ENCODE measurements around the gene HIVEP3. TPM values are rescaled to one million over a fixed set of nuclear protein-coding genes. Genes with fewer than 3 reads are reported as not detected.

The HIVEP3 gene
- polyA plus RNA-seq, 4 donors: 0.67 to 3.8 (median 1.8) TPM

DNA sequence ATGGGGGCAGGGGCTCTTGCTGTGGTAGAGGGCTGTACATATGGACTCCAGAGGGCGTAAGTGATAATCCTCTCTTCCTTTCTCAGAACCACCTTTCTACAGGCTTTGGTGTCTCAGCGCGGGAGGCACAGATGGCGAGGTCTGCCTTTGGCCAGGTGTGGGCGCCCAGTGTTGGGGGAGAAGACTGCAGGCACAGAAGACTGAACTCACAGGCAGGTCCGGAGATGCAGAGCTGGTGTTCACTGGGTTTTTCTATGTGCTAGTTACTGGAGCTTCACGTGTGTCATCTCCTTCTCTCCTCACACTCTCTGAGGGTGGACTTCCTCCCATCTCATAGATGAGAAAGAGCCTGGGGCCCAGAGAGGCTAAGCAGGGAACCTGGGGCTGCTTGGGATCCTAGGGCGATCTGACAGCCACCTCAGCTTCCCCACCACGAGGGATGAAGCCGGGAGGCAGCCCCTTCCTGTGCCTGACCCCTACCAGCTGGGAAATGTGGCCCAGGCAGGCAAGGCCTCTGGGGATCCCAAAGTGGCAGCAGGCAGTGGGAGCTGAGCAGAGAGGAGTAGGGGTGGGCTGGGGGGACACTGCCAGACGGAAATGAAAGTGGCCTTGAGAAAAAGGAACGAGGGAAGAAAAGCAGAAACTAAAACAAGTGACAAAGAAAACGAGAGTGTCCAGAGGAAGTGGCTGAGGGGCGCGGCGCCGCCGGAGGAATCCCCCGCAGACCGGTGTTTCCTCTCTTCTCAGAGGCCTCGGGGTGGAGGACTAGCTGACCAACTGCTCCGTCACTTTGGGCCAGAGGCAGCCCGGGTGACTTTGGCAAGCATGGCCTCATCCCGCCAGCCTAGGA lies 191.6 kb downstream of the HIVEP3 start:
- H3K9me3 ChIP-seq (ENCODE audit: control insufficient read depth in 2 of 2, insufficient read depth in 1 of 2, low read depth in 1 of 2, low read length in 1 of 2): peaks cover 0 to 3% of the 10 kb centered on the region in 2 donors
- H3K27me3 ChIP-seq (ENCODE audit: control insufficient read depth in 3 of 3, insufficient read depth in 3 of 3, low read length in 3 of 3): peaks cover 0 to 5% (median 0%) of the 10 kb centered on the region in 3 donors
- H3K4me3 ChIP-seq (ENCODE audit: low read depth in 1 of 3, low read length in 3 of 3): no peak overlapping the region
- H3K36me3 ChIP-seq (ENCODE audit: control insufficient read depth in 3 of 3, insufficient read depth in 2 of 3, low read depth in 1 of 3, low read length in 3 of 3): no peaks in the 10 kb centered on the region
- peak overlapping the region in 1 of 3 donors; percentile 29 for H3K27ac ChIP-seq (ENCODE audit: low read depth in 1 of 3, low read length in 2 of 3)
- FAIRE-seq: no peak
- 54 to 67% (median 58%) methylated on average over 23 to 24 of the region's 24 CpGs for WGBS, 3 donors
- peaks cover 0 to 4% (median 0%) of the 10 kb centered on the region in 3 donors for H3K4me1 ChIP-seq (ENCODE audit: control insufficient read depth in 3 of 3, insufficient read depth in 2 of 3, low read depth in 1 of 3, low read length in 2 of 3)
- peak in 1 of 2 donors; percentile 7 for DNase-seq

DNA sequence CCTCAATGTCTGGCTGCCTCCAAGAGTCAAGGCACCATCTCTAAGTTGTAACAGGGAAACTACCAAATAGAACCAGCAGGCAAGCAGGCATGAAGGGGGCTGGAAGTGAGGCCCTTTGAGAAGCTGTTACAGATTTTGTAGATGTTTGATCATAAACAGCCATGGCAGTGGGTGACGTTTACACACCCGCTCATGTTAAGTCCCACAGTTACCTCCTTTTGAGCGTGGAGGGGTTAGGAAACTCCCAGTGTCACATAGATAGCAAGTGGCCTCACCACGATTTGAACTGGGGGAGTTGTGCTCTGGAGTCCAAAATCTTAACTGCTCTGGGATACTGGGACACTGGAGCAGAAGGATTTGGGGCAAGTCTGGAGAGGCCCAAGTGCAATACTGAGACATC lies 192.4 kb downstream of the HIVEP3 start:
- 72 to 76% (median 75%) methylated on average over 4 of the region's 4 CpGs for WGBS, 3 donors
- FAIRE-seq (no peak), DNase-seq (no peak)
- Histone ChIP-seq H3K27me3 (ENCODE audit: control insufficient read depth in 3 of 3, insufficient read depth in 3 of 3, low read length in 3 of 3) (peaks cover 0 to 5% (median 0%) of the 10 kb centered on the region in 3 donors), H3K4me1 (ENCODE audit: control insufficient read depth in 3 of 3, insufficient read depth in 2 of 3, low read depth in 1 of 3, low read length in 2 of 3) (peaks cover 0 to 4% (median 0%) of the 10 kb centered on the region in 3 donors), H3K9me3 (ENCODE audit: control insufficient read depth in 2 of 2, insufficient read depth in 1 of 2, low read depth in 1 of 2, low read length in 1 of 2) (peaks cover 0 to under 1% of the 10 kb centered on the region in 2 donors), H3K36me3 (ENCODE audit: control insufficient read depth in 3 of 3, insufficient read depth in 2 of 3, low read depth in 1 of 3, low read length in 3 of 3) (no peaks in the 10 kb centered on the region), H3K27ac (ENCODE audit: low read depth in 1 of 3, low read length in 2 of 3) (no peak overlapping the region), H3K4me3 (ENCODE audit: low read depth in 1 of 3, low read length in 3 of 3) (no peak overlapping the region)

DNA sequence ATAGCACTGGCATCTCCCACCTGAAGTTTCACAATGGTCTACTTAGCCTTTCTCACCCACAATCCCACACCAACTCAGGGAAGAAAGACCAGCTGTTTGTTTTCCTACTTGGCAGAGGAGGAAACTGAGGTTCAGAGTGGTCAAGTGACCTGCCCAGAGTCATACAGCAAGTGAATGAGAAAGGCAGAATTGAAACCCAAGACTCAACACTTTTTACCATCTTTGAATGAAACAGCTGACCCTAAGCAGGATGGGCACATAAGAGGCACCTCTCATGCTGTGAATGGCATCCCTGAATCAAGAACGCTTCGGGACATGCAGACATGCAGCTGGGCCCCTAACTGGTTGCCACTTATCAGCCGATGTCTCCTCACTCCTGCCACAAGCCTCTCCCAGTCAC lies 193.8 kb downstream of the HIVEP3 start:
- Histone ChIP-seq H3K27ac (ENCODE audit: low read depth in 1 of 3, low read length in 2 of 3) (no peak overlapping the region), H3K4me1 (ENCODE audit: control insufficient read depth in 3 of 3, insufficient read depth in 2 of 3, low read depth in 1 of 3, low read length in 2 of 3) (peaks cover 0 to 4% (median 0%) of the 10 kb centered on the region in 3 donors), H3K36me3 (ENCODE audit: control insufficient read depth in 3 of 3, insufficient read depth in 2 of 3, low read depth in 1 of 3, low read length in 3 of 3) (no peaks in the 10 kb centered on the region), H3K9me3 (ENCODE audit: control insufficient read depth in 2 of 2, insufficient read depth in 1 of 2, low read depth in 1 of 2, low read length in 1 of 2) (no peaks in the 10 kb centered on the region), H3K4me3 (ENCODE audit: low read depth in 1 of 3, low read length in 3 of 3) (no peak overlapping the region), H3K27me3 (ENCODE audit: control insufficient read depth in 3 of 3, insufficient read depth in 3 of 3, low read length in 3 of 3) (peaks cover 0 to 5% (median 0%) of the 10 kb centered on the region in 3 donors)
- 84 to 94% (median 88%) methylated on average over 3 of the region's 3 CpGs for WGBS, 3 donors
- FAIRE-seq (no peak), DNase-seq (no peak)

DNA sequence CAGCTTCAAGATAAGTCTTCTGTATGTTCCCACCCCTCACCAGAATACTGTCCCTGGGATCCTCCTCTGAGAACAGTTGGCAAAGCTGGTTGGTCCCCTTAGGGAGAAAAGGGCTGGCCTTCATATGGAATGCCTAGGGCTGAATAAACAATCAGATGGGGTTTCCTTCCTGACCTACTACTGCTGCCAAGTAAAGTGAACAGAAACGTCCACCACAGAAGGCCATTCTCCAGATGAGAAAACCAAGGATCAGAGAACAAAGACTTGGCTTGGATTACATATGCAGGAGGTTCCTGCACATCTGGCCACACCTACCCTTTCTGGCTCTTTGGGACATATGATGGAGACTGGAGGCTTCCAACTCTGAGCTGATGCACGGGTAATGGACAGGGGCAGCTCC lies 194.5 kb downstream of the HIVEP3 start:
- H3K36me3 ChIP-seq (ENCODE audit: control insufficient read depth in 3 of 3, insufficient read depth in 2 of 3, low read depth in 1 of 3, low read length in 3 of 3): no peaks in the 10 kb centered on the region
- FAIRE-seq (no peak), DNase-seq (no peak)
- 50 to 64% (median 53%) methylated on average over 2 of the region's 2 CpGs for WGBS, 3 donors
- H3K4me1 ChIP-seq (ENCODE audit: control insufficient read depth in 3 of 3, insufficient read depth in 2 of 3, low read depth in 1 of 3, low read length in 2 of 3): peaks cover 0 to 4% (median 0%) of the 10 kb centered on the region in 3 donors
- H3K27me3 ChIP-seq (ENCODE audit: control insufficient read depth in 3 of 3, insufficient read depth in 3 of 3, low read length in 3 of 3): peaks cover 0 to 5% (median 0%) of the 10 kb centered on the region in 3 donors
- no peak overlapping the region for H3K4me3 ChIP-seq (ENCODE audit: low read depth in 1 of 3, low read length in 3 of 3)
- no peak overlapping the region for H3K27ac ChIP-seq (ENCODE audit: low read depth in 1 of 3, low read length in 2 of 3)
- H3K9me3 ChIP-seq (ENCODE audit: control insufficient read depth in 2 of 2, insufficient read depth in 1 of 2, low read depth in 1 of 2, low read length in 1 of 2): no peaks in the 10 kb centered on the region

DNA sequence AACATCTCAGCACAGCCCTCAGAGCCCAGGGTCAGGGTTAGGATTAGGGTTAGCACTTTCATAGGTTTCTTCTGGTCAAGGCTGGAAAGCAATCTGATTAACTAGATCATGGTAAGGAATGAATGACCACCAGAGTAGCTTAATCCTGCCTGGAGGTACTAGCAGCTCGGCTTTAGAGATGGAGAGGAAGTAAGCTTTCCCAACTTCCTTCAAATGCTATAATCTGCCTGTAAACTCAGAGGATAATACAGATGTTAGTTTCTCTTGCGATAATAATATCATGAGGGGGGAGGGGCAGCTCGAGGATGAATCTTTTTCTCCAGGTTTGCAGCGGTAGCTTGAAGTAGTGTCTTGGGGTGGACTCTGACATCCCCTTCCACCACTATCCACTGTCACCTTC lies 194.9 kb downstream of the HIVEP3 start:
- Histone ChIP-seq H3K36me3 (ENCODE audit: control insufficient read depth in 3 of 3, insufficient read depth in 2 of 3, low read depth in 1 of 3, low read length in 3 of 3) (no peaks in the 10 kb centered on the region), H3K9me3 (ENCODE audit: control insufficient read depth in 2 of 2, insufficient read depth in 1 of 2, low read depth in 1 of 2, low read length in 1 of 2) (no peaks in the 10 kb centered on the region), H3K27ac (ENCODE audit: low read depth in 1 of 3, low read length in 2 of 3) (no peak overlapping the region), H3K27me3 (ENCODE audit: control insufficient read depth in 3 of 3, insufficient read depth in 3 of 3, low read length in 3 of 3) (peaks cover 0 to 5% (median 0%) of the 10 kb centered on the region in 3 donors), H3K4me3 (ENCODE audit: low read depth in 1 of 3, low read length in 3 of 3) (no peak overlapping the region), H3K4me1 (ENCODE audit: control insufficient read depth in 3 of 3, insufficient read depth in 2 of 3, low read depth in 1 of 3, low read length in 2 of 3) (peaks cover 0 to 4% (median 0%) of the 10 kb centered on the region in 3 donors)
- DNase-seq (no peak), FAIRE-seq (no peak)
- WGBS, 3 donors: 63 to 72% (median 64%) methylated on average over 4 of the region's 4 CpGs

DNA sequence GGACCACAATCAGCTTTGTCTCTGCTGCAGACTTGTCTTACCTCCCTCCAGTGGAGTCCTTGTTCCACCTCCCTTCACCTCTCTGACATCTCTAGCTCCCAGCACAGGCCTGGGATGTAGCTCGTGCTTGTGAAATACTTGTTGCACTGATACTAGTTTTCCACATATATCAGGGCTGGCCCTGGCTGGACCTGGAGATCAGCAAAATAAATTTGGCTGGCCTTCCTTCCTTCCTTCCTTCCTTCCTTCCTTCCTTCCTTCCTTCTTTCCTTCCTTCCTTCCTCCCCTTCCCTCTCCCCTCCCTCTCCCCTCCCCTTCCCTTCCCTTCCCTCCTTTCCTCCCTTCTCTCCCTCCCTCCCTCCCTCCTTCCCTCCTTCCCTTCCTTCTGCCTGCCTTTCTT lies 196.5 kb downstream of the HIVEP3 start:
- Histone ChIP-seq H3K4me3 (ENCODE audit: low read depth in 1 of 3, low read length in 3 of 3) (no peak overlapping the region), H3K9me3 (ENCODE audit: control insufficient read depth in 2 of 2, insufficient read depth in 1 of 2, low read depth in 1 of 2, low read length in 1 of 2) (no peaks in the 10 kb centered on the region), H3K4me1 (ENCODE audit: control insufficient read depth in 3 of 3, insufficient read depth in 2 of 3, low read depth in 1 of 3, low read length in 2 of 3) (peaks cover 0 to under 1% (median 0%) of the 10 kb centered on the region in 3 donors), H3K27ac (ENCODE audit: low read depth in 1 of 3, low read length in 2 of 3) (no peak overlapping the region), H3K36me3 (ENCODE audit: control insufficient read depth in 3 of 3, insufficient read depth in 2 of 3, low read depth in 1 of 3, low read length in 3 of 3) (no peaks in the 10 kb centered on the region), H3K27me3 (ENCODE audit: control insufficient read depth in 3 of 3, insufficient read depth in 3 of 3, low read length in 3 of 3) (peaks cover 0 to 5% (median 0%) of the 10 kb centered on the region in 3 donors)
- 80 to 87% (median 86%) methylated on average over 1 of the region's 1 CpG for WGBS, 3 donors
- no peak for FAIRE-seq
- DNase-seq: no peak

DNA sequence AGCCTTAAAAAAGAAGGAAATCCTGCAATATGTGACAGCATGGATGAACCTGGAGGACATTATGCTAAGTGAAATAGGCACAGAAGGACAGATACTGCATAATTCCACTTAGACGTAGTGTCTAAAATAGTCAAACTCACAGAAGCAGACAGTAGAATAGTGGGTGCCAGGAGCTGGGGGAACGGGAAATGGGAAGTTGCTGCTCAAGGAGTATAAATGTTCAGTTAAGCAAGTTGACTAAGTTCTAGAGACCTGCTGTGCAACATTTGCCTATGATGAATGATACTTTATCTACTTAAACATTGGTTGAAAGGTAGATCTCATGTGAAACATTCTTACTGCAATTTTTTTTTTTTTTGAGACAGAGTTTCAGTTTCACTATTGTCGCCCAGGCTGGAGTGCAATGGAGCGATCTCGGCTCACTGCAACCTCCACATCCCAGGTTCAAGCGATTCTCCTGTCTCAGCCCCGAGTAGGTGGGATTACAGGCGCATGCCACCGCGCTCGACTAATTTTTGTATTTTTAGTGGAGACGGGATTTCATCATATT lies 197.8 kb downstream of the HIVEP3 start:
- Histone ChIP-seq H3K4me1 (ENCODE audit: control insufficient read depth in 3 of 3, insufficient read depth in 2 of 3, low read depth in 1 of 3, low read length in 2 of 3) (no peaks in the 10 kb centered on the region), H3K27ac (ENCODE audit: low read depth in 1 of 3, low read length in 2 of 3) (no peak overlapping the region), H3K9me3 (ENCODE audit: control insufficient read depth in 2 of 2, insufficient read depth in 1 of 2, low read depth in 1 of 2, low read length in 1 of 2) (no peaks in the 10 kb centered on the region), H3K27me3 (ENCODE audit: control insufficient read depth in 3 of 3, insufficient read depth in 3 of 3, low read length in 3 of 3) (peaks cover 0 to 5% (median 0%) of the 10 kb centered on the region in 3 donors), H3K36me3 (ENCODE audit: control insufficient read depth in 3 of 3, insufficient read depth in 2 of 3, low read depth in 1 of 3, low read length in 3 of 3) (no peaks in the 10 kb centered on the region), H3K4me3 (ENCODE audit: low read depth in 1 of 3, low read length in 3 of 3) (no peak overlapping the region)
- WGBS, 3 donors: 53 to 80% (median 58%) methylated on average over 12 of the region's 12 CpGs
- FAIRE-seq (no peak), DNase-seq (peak in 1 of 2 donors; percentile 6)

DNA sequence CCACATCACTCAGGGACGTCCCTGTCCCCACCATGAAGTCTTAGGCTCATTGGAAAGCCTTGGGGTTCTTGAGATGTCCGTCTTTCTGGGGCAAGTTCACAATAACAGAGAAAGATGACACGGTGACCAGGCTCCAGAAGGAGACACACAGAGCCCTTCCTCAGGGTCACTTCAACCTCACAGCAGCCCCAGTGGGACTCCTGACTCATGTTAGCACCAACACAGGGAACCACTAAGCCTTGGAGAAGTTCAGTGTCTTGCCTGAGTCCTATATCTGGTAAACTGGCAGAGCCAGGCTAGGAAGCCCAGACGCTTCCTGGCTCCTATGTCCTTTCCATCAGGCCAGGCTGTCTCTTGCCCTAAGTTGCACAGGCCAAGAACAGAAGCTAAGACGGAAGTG lies 199.1 kb downstream of the HIVEP3 start:
- no peaks in the 10 kb centered on the region for H3K4me1 ChIP-seq (ENCODE audit: control insufficient read depth in 3 of 3, insufficient read depth in 2 of 3, low read depth in 1 of 3, low read length in 2 of 3)

More for the DNA sequence above, 199.1 kb downstream of the HIVEP3 start:
- FAIRE-seq (no peak), DNase-seq (no peak)
- H3K4me3 ChIP-seq (ENCODE audit: low read depth in 1 of 3, low read length in 3 of 3): no peak overlapping the region
- 89 to 91% (median 90%) methylated on average over 5 of the region's 5 CpGs for WGBS, 3 donors
- H3K27ac ChIP-seq (ENCODE audit: low read depth in 1 of 3, low read length in 2 of 3): no peak overlapping the region
- H3K27me3 ChIP-seq (ENCODE audit: control insufficient read depth in 3 of 3, insufficient read depth in 3 of 3, low read length in 3 of 3): no peaks in the 10 kb centered on the region
- no peaks in the 10 kb centered on the region for H3K36me3 ChIP-seq (ENCODE audit: control insufficient read depth in 3 of 3, insufficient read depth in 2 of 3, low read depth in 1 of 3, low read length in 3 of 3)
- H3K9me3 ChIP-seq (ENCODE audit: control insufficient read depth in 2 of 2, insufficient read depth in 1 of 2, low read depth in 1 of 2, low read length in 1 of 2): no peaks in the 10 kb centered on the region

All from small intestine (tissue), 7 donors.